Left renal pelvis (tissue), 4 donors: ENCODE data around the gene NINJ1. TPM values are rescaled to one million over a fixed set of nuclear protein-coding genes. Genes with fewer than 3 reads are reported as not detected.
"Not testable (repeated sequence)": the region's sequence is repeated elsewhere in the genome, so short reads cannot be mapped to it uniquely, and the experiment has no call there.

ENCODE experiments used
- DNase-seq, 4 donors: peaks; one replicate each; pipeline ENCODE4 v3.0.0-alpha.2; 2013; ENCODE audit warnings: low read depth in 4 of 4, low spot score in 3 of 4
- polyA plus RNA-seq, 4 donors: library from polyadenylated mRNA; unstranded; fragments of 120-200 nt; gene quantifications; one replicate each; pipeline ENCODE4 v1.2.1, GENCODE V29; 2013; ENCODE audit not compliant: insufficient read length in 4 of 4

NINJ1 gene
- polyA plus RNA-seq, 4 donors, result 37.3 to 49.9 (median 40.8) TPM

- no peak for DNase-seq
These were observed 26.3 kb downstream of the NINJ1 start for GRCh38 chr9:93107825-93108161.

GRCh38 chr9:93107151-93107824 lies 26.8 kb downstream of the NINJ1 start:
- no peak for DNase-seq

GRCh38 chr9:93105620-93106019 lies 28.4 kb downstream of the NINJ1 start:
- DNase-seq, result no peak

GRCh38 chr9:93101086-93101485 lies 33.0 kb downstream of the NINJ1 start:
- DNase-seq, result not testable (repeated sequence)

GRCh38 chr9:93100276-93100636 lies 33.8 kb downstream of the NINJ1 start:
- DNase-seq, result no peak

- no peak for DNase-seq
These were observed 34.3 kb downstream of the NINJ1 start for GRCh38 chr9:93099551-93100275.

GRCh38 chr9:93098236-93098946 lies 35.7 kb downstream of the NINJ1 start:
- no peak for DNase-seq

- no peak for DNase-seq
These were observed 36.4 kb downstream of the NINJ1 start for GRCh38 chr9:93097511-93098201.

- no peak for DNase-seq
These were observed 37.2 kb downstream of the NINJ1 start for GRCh38 chr9:93096811-93097382.

GRCh38 chr9:93096131-93096802 lies 37.8 kb downstream of the NINJ1 start, which contains the start of gene CARD19:
TSS of gene CARD19 (plus strand) at chr9:93096217. CDS start at chr9:93096346, 129 bp downstream.
- no peak for DNase-seq

- peak; percentile 95 to 99 (median 98) for DNase-seq
These were observed 38.6 kb downstream of the NINJ1 start for GRCh38 chr9:93095205-93096130.

GRCh38 chr9:93094658-93095204 lies 39.3 kb downstream of the NINJ1 start:
- no peak for DNase-seq

GRCh38 chr9:93093877-93094657 lies 40.0 kb downstream of the NINJ1 start:
- no peak for DNase-seq

- no peak for DNase-seq
These were observed 40.7 kb downstream of the NINJ1 start for GRCh38 chr9:93093127-93093876.

GRCh38 chr9:93092251-93092991 lies 41.6 kb downstream of the NINJ1 start:
- DNase-seq, result no peak

- no peak for DNase-seq
These were observed 42.5 kb downstream of the NINJ1 start for GRCh38 chr9:93091453-93092081.
